ENCODE results near the gene ANKRD55. TPM values are rescaled to one million over a fixed set of nuclear protein-coding genes. Genes with fewer than 3 reads are reported as not detected.

Gene ANKRD55
- total and polyA plus RNA-seq, 12 donors, result 0.01 to 0.72 TPM; not detected in 10

- no peak overlapping the region for H3K4me3 ChIP-seq
- no peaks in the 10 kb centered on the region for H3K27me3 ChIP-seq
- no peak for TF ChIP-seq CTCF (IDR thresholded peaks at IDR 0.05)
- no peaks in the 10 kb centered on the region for H3K36me3 ChIP-seq
- no peaks in the 10 kb centered on the region for H3K9me3 ChIP-seq
- peak overlapping the region in 1 of 10 donors; percentile 59 for H3K27ac ChIP-seq
- intact Hi-C loops (cut with DNase I), result no loop called here
- WGBS, 2 donors, result 62 to 78% methylated on average over 2 of the region's 2 CpGs
- ATAC-seq (no peak), DNase-seq (no peak)
- H3K4me1 ChIP-seq, result peaks cover 0 to 87% (median 36%) of the 10 kb centered on the region in 9 donors
These were observed 65.6 kb downstream of the ANKRD55 start for GRCh38 chr5:56167519-56167918.

- WGBS, 2 donors, result 92 to 94% methylated on average over 6 of the region's 6 CpGs
These were observed 66.3 kb downstream of the ANKRD55 start for GRCh38 chr5:56166671-56167385.

GRCh38 chr5:56164376-56164775, 68.8 kb downstream of the ANKRD55 start:
- H3K4me1 ChIP-seq, result peaks cover 0 to 87% (median 15%) of the 10 kb centered on the region in 9 donors
- intact Hi-C loops (cut with DNase I), result no loop called here
- peak overlapping the region in 2 of 10 donors; percentile 19 to 35 for H3K27ac ChIP-seq
- peak in 2 of 8 donors; percentile 34 to 40 for ATAC-seq
- no peaks in the 10 kb centered on the region for H3K9me3 ChIP-seq
- DNase-seq, result no peak
- H3K4me3 ChIP-seq, result no peak overlapping the region
- TF ChIP-seq CTCF (IDR thresholded peaks at IDR 0.05), result no peak
- H3K27me3 ChIP-seq, result no peaks in the 10 kb centered on the region
- no peaks in the 10 kb centered on the region for H3K36me3 ChIP-seq
- 40 to 41% methylated on average over 3 of the region's 3 CpGs for WGBS, 2 donors

More at GRCh38 chr5:56166671-56167385, 66.3 kb downstream of the ANKRD55 start:
- ATAC-seq, result no peak
- peak overlapping the region in 1 of 10 donors; percentile 59 for H3K27ac ChIP-seq
- H3K9me3 ChIP-seq, result no peaks in the 10 kb centered on the region
- no peak overlapping the region for H3K4me3 ChIP-seq
- H3K4me1 ChIP-seq, result peaks cover 0 to 87% (median 29%) of the 10 kb centered on the region in 9 donors
- intact Hi-C loops (cut with DNase I), result no loop called here
- H3K27me3 ChIP-seq, result no peaks in the 10 kb centered on the region
- no peak for TF ChIP-seq CTCF (IDR thresholded peaks at IDR 0.05)
- H3K36me3 ChIP-seq, result no peaks in the 10 kb centered on the region
- DNase-seq, result no peak

- TF ChIP-seq CTCF (IDR thresholded peaks at IDR 0.05), result no peak
- H3K36me3 ChIP-seq, result no peaks in the 10 kb centered on the region
- no peaks in the 10 kb centered on the region for H3K9me3 ChIP-seq
- WGBS, 2 donors, result 40 to 66% methylated on average over 1 of the region's 1 CpG
- H3K4me3 ChIP-seq, result no peak overlapping the region
- no peaks in the 10 kb centered on the region for H3K27me3 ChIP-seq
- H3K4me1 ChIP-seq, result peaks cover 0 to 87% (median 10%) of the 10 kb centered on the region in 9 donors
- peak overlapping the region in 1 of 10 donors; percentile 31 for H3K27ac ChIP-seq
- no peak for DNase-seq
- ATAC-seq, result peak in 1 of 8 donors; percentile 16
- intact Hi-C loops (cut with DNase I), result no loop called here
These were observed 71.2 kb downstream of the ANKRD55 start for GRCh38 chr5:56161927-56162326.
